H1 (cell line): Measurements from ENCODE around the gene PRTG. TPM values are rescaled to one million over a fixed set of nuclear protein-coding genes. Genes with fewer than 3 reads are reported as not detected.

Source experiments
- CTCF ChIA-PET: fragments of 300-600 bp; sonication (Branson Sonifier 250); formaldehyde crosslinking; loops from one replicate; lab custom pipeline; 2021; ENCODE audit not compliant: partially characterized antibody; lab: Charles Lee
- POLR2A ChIA-PET: fragments of 300-600 bp; sonication (Branson Sonifier 250); formaldehyde crosslinking; loops from one replicate; lab custom pipeline; 2021; ENCODE audit warnings: inconsistent platforms; ENCODE audit not compliant: partially characterized antibody; lab: Charles Lee
- DNase-seq, 2 experiments: peaks; one replicate each; pipeline versions ENCODE4 v3.0.0 to v3.0.0-alpha.2; 2010 to 2022; ENCODE audit warnings: low spot score in 2 of 2, low read depth in 1 of 2, mixed read lengths in 1 of 2
- FAIRE-seq: peaks from 2 replicates; lab custom pipeline; 2011; peaks lifted over from hg19 to GRCh38; lab: Jason Lieb, UNC
- H2AFZ ChIP-seq: 2 replicates; pipeline ENCODE4 v1.8.1; 2012; ENCODE audit warnings: low read length, inconsistent platforms
- H2AK5ac ChIP-seq: 2 replicates; pipeline ENCODE4 v1.6.1; 2013; ENCODE audit warnings: low read depth, low read length
- H2BK120ac ChIP-seq: replicated peaks from 2 replicates; pipeline ENCODE3; 2013; ENCODE audit warnings: low read depth, low read length, inconsistent platforms
- H2BK12ac ChIP-seq: 2 replicates; pipeline ENCODE4 v1.6.1; 2013; ENCODE audit warnings: low read depth, low read length
- H2BK15ac ChIP-seq: 2 replicates; pipeline ENCODE4 v1.6.1; 2013; ENCODE audit warnings: low read length
- H2BK20ac ChIP-seq: 2 replicates; pipeline ENCODE4 v1.6.1; 2013; ENCODE audit warnings: low read length
- H2BK5ac ChIP-seq: 2 replicates; pipeline ENCODE4 v1.6.1; 2013; ENCODE audit warnings: low read depth, low read length
- H3K14ac ChIP-seq: 2 replicates; pipeline ENCODE4 v1.6.1; 2013; ENCODE audit warnings: inconsistent platforms; ENCODE audit not compliant: insufficient read length
- H3K18ac ChIP-seq: 2 replicates; pipeline ENCODE4 v1.6.1; 2013; ENCODE audit warnings: low read length; ENCODE audit errors: extremely low read depth
- H3K23ac ChIP-seq: 2 replicates; pipeline ENCODE4 v1.6.1; 2013; ENCODE audit warnings: inconsistent platforms; ENCODE audit not compliant: insufficient read length
- H3K23me2 ChIP-seq: 2 replicates; pipeline ENCODE4 v1.6.1; 2013; ENCODE audit warnings: low read depth, low read length
- H3K27ac ChIP-seq: 2 replicates; pipeline ENCODE4 v1.6.1; 2011; ENCODE audit warnings: low read depth, low read length, inconsistent platforms
- H3K27me3 ChIP-seq, 4 experiments: replicated peaks in 1 of 4; 1 replicate in 1 of 4; 2 replicates in 3 of 4; pipeline versions ENCODE4 v1.6.1 to v1.8.1; 2011 to 2013; ENCODE audit warnings: low read length in 3 of 4, mild to moderate bottlenecking in 3 of 4, inconsistent platforms in 2 of 4, mixed read lengths in 2 of 4, moderate library complexity in 1 of 4; ENCODE audit not compliant: control insufficient read depth in 3 of 4, insufficient read depth in 3 of 4; ENCODE audit errors: extremely low read depth in 1 of 4
- H3K36me3 ChIP-seq, 4 experiments: 2 replicates each; pipeline versions ENCODE4 v1.6.1 to v1.8.1; 2011 to 2013; ENCODE audit warnings: mild to moderate bottlenecking in 4 of 4, low read length in 3 of 4, moderate library complexity in 2 of 4, control low read depth in 1 of 4, inconsistent platforms in 1 of 4; ENCODE audit not compliant: insufficient read depth in 4 of 4, control insufficient read depth in 2 of 4
- H3K4ac ChIP-seq: replicated peaks from 2 replicates; pipeline ENCODE3; 2013; ENCODE audit warnings: low read length, low read depth, mixed read lengths, inconsistent platforms; ENCODE audit not compliant: insufficient read length
- H3K4me1 ChIP-seq, 4 experiments: replicated peaks in 1 of 4; 1 replicate in 1 of 4; 2 replicates in 3 of 4; pipeline versions ENCODE4 v1.6.1 to v1.8.1; 2011 to 2013; ENCODE audit warnings: low read length in 3 of 4, inconsistent platforms in 2 of 4, mixed read lengths in 1 of 4; ENCODE audit not compliant: insufficient read depth in 4 of 4, control insufficient read depth in 3 of 4
- H3K4me2 ChIP-seq, 2 experiments: 2 replicates each; pipeline versions ENCODE4 v1.6.1 to v1.8.1; 2011 to 2013; ENCODE audit warnings: low read depth in 2 of 2, low read length in 2 of 2, control low read depth in 1 of 2, inconsistent platforms in 1 of 2, mild to moderate bottlenecking in 1 of 2; ENCODE audit not compliant: insufficient read depth in 1 of 2
- H3K4me3 ChIP-seq, 4 experiments: fragments of 200-600, 300-600 bp in 1 of 4; sonication (generic), shearing (Covaris generic), sonication (Bioruptor Twin) in 1 of 4; 2 replicates each; pipeline versions ENCODE4 v1.5.1 to v1.8.1; 2011 to 2016; ENCODE audit warnings: low read length in 4 of 4, low read depth in 3 of 4, control low read depth in 2 of 4, inconsistent platforms in 2 of 4, mild to moderate bottlenecking in 2 of 4, mixed read lengths in 1 of 4, moderate library complexity in 1 of 4; ENCODE audit not compliant: insufficient read depth in 2 of 4; ENCODE audit errors: extremely low read depth in 1 of 4
- H3K56ac ChIP-seq: replicated peaks from 2 replicates; pipeline ENCODE3; 2013; ENCODE audit warnings: low read depth, mild to moderate bottlenecking, mixed read lengths, low read length, inconsistent platforms; ENCODE audit not compliant: insufficient read length
- H3K79me1 ChIP-seq: 2 replicates; pipeline ENCODE4 v1.6.1; 2013; ENCODE audit warnings: low read depth, low read length, control low read depth
- H3K79me2 ChIP-seq, 2 experiments: 2 replicates each; pipeline versions ENCODE4 v1.6.1 to v1.8.1; 2012 to 2013; ENCODE audit warnings: low read length in 2 of 2, mild to moderate bottlenecking in 2 of 2, inconsistent platforms in 1 of 2; ENCODE audit not compliant: insufficient read depth in 2 of 2, control insufficient read depth in 1 of 2
- H3K9ac ChIP-seq, 4 experiments: replicated peaks in 1 of 4; 1 replicate in 1 of 4; 2 replicates in 3 of 4; pipeline versions ENCODE4 v1.6.1 to v1.8.1; 2011 to 2013; ENCODE audit warnings: low read depth in 3 of 4, low read length in 3 of 4, control low read depth in 2 of 4, mild to moderate bottlenecking in 2 of 4, moderate library complexity in 2 of 4, inconsistent platforms in 1 of 4; ENCODE audit errors: extremely low read depth in 1 of 4
- H3K9me3 ChIP-seq, 2 experiments: 2 replicates each; pipeline versions ENCODE4 v1.6.1 to v1.8.1; 2012 to 2013; ENCODE audit warnings: mild to moderate bottlenecking in 2 of 2, moderate library complexity in 2 of 2, control low read depth in 1 of 2, inconsistent platforms in 1 of 2, low read depth in 1 of 2, low read length in 1 of 2, mixed read lengths in 1 of 2; ENCODE audit not compliant: insufficient read depth in 2 of 2
- H4K20me1 ChIP-seq, 2 experiments: replicated peaks in 1 of 2; 2 replicates each; pipeline versions ENCODE3 to v1.8.1; 2011 to 2013; ENCODE audit warnings: inconsistent platforms in 2 of 2, low read length in 2 of 2, mild to moderate bottlenecking in 1 of 2; ENCODE audit not compliant: insufficient read depth in 2 of 2, control insufficient read depth in 1 of 2
- H4K5ac ChIP-seq: 2 replicates; pipeline ENCODE4 v1.6.1; 2013; ENCODE audit warnings: low read length, low read depth, mixed read lengths, inconsistent platforms; ENCODE audit not compliant: insufficient read length
- H4K8ac ChIP-seq: 2 replicates; pipeline ENCODE4 v1.8.0; 2013; ENCODE audit warnings: mild to moderate bottlenecking, moderate library complexity, low read length, inconsistent platforms; ENCODE audit not compliant: insufficient read depth; ENCODE audit errors: extremely low read depth
- H4K91ac ChIP-seq: replicated peaks from 2 replicates; pipeline ENCODE3; 2013; ENCODE audit warnings: low read length, mixed read lengths, inconsistent platforms; ENCODE audit not compliant: insufficient read length
- SAP30 ChIP-seq: fragments of 300-600 bp; sonication (generic); IDR thresholded peaks from 2 replicates; pipeline ENCODE4 v1.7.1; 2012; ENCODE audit warnings: low read length, moderate library complexity, mild to moderate bottlenecking, inconsistent platforms; ENCODE audit not compliant: insufficient read depth, insufficient replicate concordance
- SP1 ChIP-seq: IDR thresholded peaks from 2 replicates; pipeline ENCODE4 v1.6.1; 2011; ENCODE audit warnings: low read depth, low read length
- WGBS, 2 experiments: shearing (Covaris generic) in 1 of 2; methylation state at CpG; one replicate each; pipeline versions ENCODE4 v1.1.6 to v1.1.7; 2013 to 2015; ENCODE audit warnings: low lambda C conversion rate in 2 of 2, mixed read lengths in 2 of 2, inconsistent platforms in 1 of 2, low coverage in 1 of 2, missing lambda C conversion rate in 1 of 2; ENCODE audit not compliant: insufficient replicate concordance in 2 of 2, insufficient coverage in 1 of 2, insufficient read length in 1 of 2; ENCODE audit errors: extremely low coverage in 1 of 2, missing lambda C conversion rate in 1 of 2; 5-methylcytosine and 5-hydroxymethylcytosine counted together
- polyA plus RNA-seq, 7 experiments: library from polyadenylated mRNA; depleted of rRNA in 3 of 7; stranded (reverse) in 5 of 7; unstranded in 2 of 7; fragments of >200 nt in 5 of 7; fragments of 200-250 nt in 2 of 7; gene quantifications; 1 replicate in 5 of 7; 2 replicates in 1 of 7; 4 replicates in 1 of 7; pipeline versions ENCODE4 v1.2.1 to v1.2.3, GENCODE V29; 2011 to 2013; ENCODE audit warnings: missing spikeins in 2 of 7, mixed read lengths in 2 of 7
- total RNA-seq: library from RNA; stranded (reverse); fragmentation: NEBNext Ultra II Directional; extraction: Animal tissue kit (Norgen Biotek cat#: 25700); gene quantifications from 2 replicates; pipeline ENCODE4 v1.2.1, GENCODE V29; 2021
- TF ChIP-seq, protein P1 (sequence below), 3 experiments: IDR thresholded peaks; 1 replicate in 2 of 3; 2 replicates in 1 of 3; pipeline versions ENCODE4 v1.5.1 to v1.6.1; 2011; ENCODE audit warnings: low read length in 3 of 3, mild to moderate bottlenecking in 3 of 3, inconsistent platforms in 2 of 3, low read depth in 1 of 3, moderate library complexity in 1 of 3; ENCODE audit not compliant: insufficient read depth in 1 of 3; ENCODE audit errors: control extremely low read depth in 1 of 3

PRTG gene
- total and polyA plus RNA-seq, 2 of the 8 experiments (the other 6 are each of a cell fraction or from before 2014, with no cell fraction given) = 3.1 to 3.2 TPM

DNA sequence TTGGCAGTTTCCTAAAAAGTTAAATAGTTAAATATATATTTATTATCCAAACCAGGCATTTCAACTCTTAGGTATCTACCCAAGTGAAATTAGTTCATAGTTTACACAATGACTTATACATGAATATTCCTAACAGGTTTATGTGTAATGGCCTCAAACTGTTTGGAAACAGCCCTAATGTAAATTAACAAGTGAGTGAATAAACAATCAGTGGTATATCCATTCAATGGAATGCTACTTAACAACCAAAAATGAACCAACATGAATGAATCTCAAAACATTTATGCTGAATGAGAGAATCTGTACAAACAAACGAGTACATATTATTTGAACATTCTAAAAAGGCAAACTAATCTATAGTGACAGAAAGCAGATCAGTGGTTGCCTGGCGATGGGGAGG is 33.5 kb downstream of the PRTG start:
- no peak overlapping the region for H2BK12ac ChIP-seq
- no peak overlapping the region for H4K8ac ChIP-seq
- no peak for TF ChIP-seq SP1
- TF ChIP-seq, protein P1, sequence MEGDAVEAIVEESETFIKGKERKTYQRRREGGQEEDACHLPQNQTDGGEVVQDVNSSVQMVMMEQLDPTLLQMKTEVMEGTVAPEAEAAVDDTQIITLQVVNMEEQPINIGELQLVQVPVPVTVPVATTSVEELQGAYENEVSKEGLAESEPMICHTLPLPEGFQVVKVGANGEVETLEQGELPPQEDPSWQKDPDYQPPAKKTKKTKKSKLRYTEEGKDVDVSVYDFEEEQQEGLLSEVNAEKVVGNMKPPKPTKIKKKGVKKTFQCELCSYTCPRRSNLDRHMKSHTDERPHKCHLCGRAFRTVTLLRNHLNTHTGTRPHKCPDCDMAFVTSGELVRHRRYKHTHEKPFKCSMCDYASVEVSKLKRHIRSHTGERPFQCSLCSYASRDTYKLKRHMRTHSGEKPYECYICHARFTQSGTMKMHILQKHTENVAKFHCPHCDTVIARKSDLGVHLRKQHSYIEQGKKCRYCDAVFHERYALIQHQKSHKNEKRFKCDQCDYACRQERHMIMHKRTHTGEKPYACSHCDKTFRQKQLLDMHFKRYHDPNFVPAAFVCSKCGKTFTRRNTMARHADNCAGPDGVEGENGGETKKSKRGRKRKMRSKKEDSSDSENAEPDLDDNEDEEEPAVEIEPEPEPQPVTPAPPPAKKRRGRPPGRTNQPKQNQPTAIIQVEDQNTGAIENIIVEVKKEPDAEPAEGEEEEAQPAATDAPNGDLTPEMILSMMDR (IDR thresholded peaks at IDR 0.05; ENCODE audit: control extremely low read depth in 1 of 3, insufficient read depth in 1 of 3, low read depth in 1 of 3, low read length in 3 of 3) = no peak
- no peak for TF ChIP-seq SAP30
- H3K9me3 ChIP-seq = 0 out of 4 replicates have a peak, but pooled peaks cover 0 to 3% of the 10 kb centered on the region in 2 experiments
- ChIA-PET CTCF (no interaction called here), POLR2A (no interaction called here)
- H2BK5ac ChIP-seq = no peak overlapping the region
- no peaks in the 10 kb centered on the region for H3K79me2 ChIP-seq
- H3K23ac ChIP-seq = no peak overlapping the region
- 50% methylated on average over 2 of the region's 2 CpGs; no CpG with 5 or more reads in 1 of the 2 experiments for WGBS, 2 experiments
- no peaks in the 10 kb centered on the region for H3K23me2 ChIP-seq
- H3K18ac ChIP-seq = no peak overlapping the region
- no peaks in the 10 kb centered on the region for H3K79me1 ChIP-seq
- no peaks in the 10 kb centered on the region for H3K4me1 ChIP-seq
- no peak overlapping the region for H3K27ac ChIP-seq
- H3K4me2 ChIP-seq = no peak overlapping the region
- no peak overlapping the region for H2BK15ac ChIP-seq
- H3K9ac ChIP-seq = no peak overlapping the region
- no peak overlapping the region for H2AFZ ChIP-seq
- H3K36me3 ChIP-seq = no peaks in the 10 kb centered on the region
- no peak overlapping the region for H2BK120ac ChIP-seq
- no peak overlapping the region for H3K14ac ChIP-seq
- no peak overlapping the region for H4K5ac ChIP-seq
- H3K4me3 ChIP-seq = no peak overlapping the region
- no peak overlapping the region for H3K4ac ChIP-seq
- no peaks in the 10 kb centered on the region; a peak in 1 of 7 replicates for H3K27me3 ChIP-seq
- H2AK5ac ChIP-seq = no peak overlapping the region
- H3K56ac ChIP-seq = no peak overlapping the region
- FAIRE-seq (no peak), DNase-seq (no peak)
- no peak overlapping the region for H4K91ac ChIP-seq
- H2BK20ac ChIP-seq = no peak overlapping the region
- H4K20me1 ChIP-seq = peaks cover 0 to 1% of the 10 kb centered on the region in 2 experiments
